Naive thymus-derived CD4-positive, alpha-beta T cell (primary cell): ENCODE data around the gene ME2. TPM values are rescaled to one million over a fixed set of nuclear protein-coding genes. Genes with fewer than 3 reads are reported as not detected.
A peak's percentile ranks its signal among the peaks of the same experiment; 100 is the strongest.

Experiments used
- ATAC-seq: fragments of 150-1000 bp; cut with Tn5 transposase; 2 replicates; pipeline ENCODE4 v1.10.0; 2021; ENCODE audit warnings: mild to moderate bottlenecking, moderate library complexity
- CTCF ChIA-PET: fragments of 350-600 bp; sonication (Branson Sonifier 250); formaldehyde crosslinking; loops from one replicate; lab custom pipeline; 2021; ENCODE audit warnings: antibody characterized with exemption; lab: Charles Lee
- POLR2A ChIA-PET: fragments of 350-600 bp; sonication (Branson Sonifier 250); formaldehyde crosslinking; loops from one replicate; lab custom pipeline; 2021; ENCODE audit warnings: antibody characterized with exemption, inconsistent platforms; lab: Charles Lee
- DNase-seq, 9 donors: peaks; one replicate each; pipeline versions ENCODE4 v3.0.0 to v3.0.0-alpha.2; 2020 to 2022; ENCODE audit warnings: mixed read lengths in 1 of 9
- H3K27ac ChIP-seq: one replicate; pipeline ENCODE4 v1.7.0; 2013; ENCODE audit warnings: mild to moderate bottlenecking, low read depth, low read length, moderate library complexity
- H3K27me3 ChIP-seq, 2 donors: one replicate each; pipeline ENCODE4 v1.7.0; 2013; ENCODE audit warnings: low read length in 2 of 2, mild to moderate bottlenecking in 2 of 2, moderate library complexity in 2 of 2; ENCODE audit not compliant: control insufficient read depth in 2 of 2, insufficient read depth in 2 of 2
- H3K36me3 ChIP-seq, 3 experiments: 1 replicate in 2 of 3; 2 replicates in 1 of 3; pipeline ENCODE4 v1.7.0; 2013; ENCODE audit warnings: low read length in 3 of 3, mild to moderate bottlenecking in 3 of 3, moderate library complexity in 1 of 3; ENCODE audit not compliant: insufficient read depth in 3 of 3, control insufficient read depth in 2 of 3
- H3K4me1 ChIP-seq, 2 donors: one replicate each; pipeline ENCODE4 v1.7.0; 2013; ENCODE audit warnings: low read length in 2 of 2, mild to moderate bottlenecking in 2 of 2, moderate library complexity in 1 of 2; ENCODE audit not compliant: control insufficient read depth in 2 of 2, insufficient read depth in 2 of 2
- H3K4me3 ChIP-seq: 2 replicates; pipeline ENCODE4 v1.7.0; 2013; ENCODE audit warnings: mild to moderate bottlenecking, low read length
- H3K9me3 ChIP-seq, 3 experiments: 1 replicate in 2 of 3; 2 replicates in 1 of 3; pipeline ENCODE4 v1.7.0; 2013; ENCODE audit warnings: low read length in 3 of 3; ENCODE audit not compliant: control insufficient read depth in 2 of 3
- H3K27ac Mint-ChIP-seq, 9 donors: one replicate each; pipeline ENCODE4 v1.8.0; 2020 to 2022; ENCODE audit warnings: mixed read lengths in 9 of 9, mild to moderate bottlenecking in 8 of 9, moderate library complexity in 5 of 9, inconsistent platforms in 2 of 9
- H3K27me3 Mint-ChIP-seq, 5 donors: one replicate each; pipeline ENCODE4 v1.8.0; 2021 to 2022; ENCODE audit warnings: mixed read lengths in 5 of 5, mild to moderate bottlenecking in 1 of 5
- H3K36me3 Mint-ChIP-seq, 5 donors: one replicate each; pipeline ENCODE4 v1.8.0; 2020 to 2022; ENCODE audit warnings: mixed read lengths in 5 of 5, mild to moderate bottlenecking in 3 of 5, inconsistent platforms in 1 of 5
- H3K4me1 Mint-ChIP-seq, 7 donors: one replicate each; pipeline ENCODE4 v1.8.0; 2020 to 2022; ENCODE audit warnings: mixed read lengths in 7 of 7, mild to moderate bottlenecking in 3 of 7, inconsistent platforms in 1 of 7
- H3K4me3 Mint-ChIP-seq, 10 donors: one replicate each; pipeline ENCODE4 v1.8.0; 2020 to 2022; ENCODE audit warnings: mild to moderate bottlenecking in 10 of 10, mixed read lengths in 10 of 10, moderate library complexity in 6 of 10, inconsistent platforms in 2 of 10
- H3K9me3 Mint-ChIP-seq, 11 donors: one replicate each; pipeline ENCODE4 v1.8.0; 2020 to 2022; ENCODE audit warnings: mixed read lengths in 11 of 11, mild to moderate bottlenecking in 4 of 11, inconsistent platforms in 1 of 11, moderate library complexity in 1 of 11
- intact Hi-C, 2 donors: fragments of 100-400 bp; cut with micrococcal nuclease; formaldehyde crosslinking; loops; one replicate each; pipeline ENCODE4 v1.15.1; 2023
- polyA plus RNA-seq, 2 donors: library from polyadenylated mRNA; unstranded; fragments of 300-500 nt; fragmentation: Illumina TruSeq; gene quantifications; one replicate each; pipeline ENCODE4 v1.2.3, GENCODE V29; 2021
- total RNA-seq, 6 experiments: library from RNA in 5 of 6; stranded (reverse) in 5 of 6; gene quantifications; 1 replicate in 5 of 6; 2 replicates in 1 of 6; pipeline ENCODE4 v1.2.3 and lab custom pipeline; 2021 to 2026

The ME2 gene
- total and polyA plus RNA-seq, 7 experiments from 2014 or later: 29.4 to 84.7 (median 43.7) TPM

DNA sequence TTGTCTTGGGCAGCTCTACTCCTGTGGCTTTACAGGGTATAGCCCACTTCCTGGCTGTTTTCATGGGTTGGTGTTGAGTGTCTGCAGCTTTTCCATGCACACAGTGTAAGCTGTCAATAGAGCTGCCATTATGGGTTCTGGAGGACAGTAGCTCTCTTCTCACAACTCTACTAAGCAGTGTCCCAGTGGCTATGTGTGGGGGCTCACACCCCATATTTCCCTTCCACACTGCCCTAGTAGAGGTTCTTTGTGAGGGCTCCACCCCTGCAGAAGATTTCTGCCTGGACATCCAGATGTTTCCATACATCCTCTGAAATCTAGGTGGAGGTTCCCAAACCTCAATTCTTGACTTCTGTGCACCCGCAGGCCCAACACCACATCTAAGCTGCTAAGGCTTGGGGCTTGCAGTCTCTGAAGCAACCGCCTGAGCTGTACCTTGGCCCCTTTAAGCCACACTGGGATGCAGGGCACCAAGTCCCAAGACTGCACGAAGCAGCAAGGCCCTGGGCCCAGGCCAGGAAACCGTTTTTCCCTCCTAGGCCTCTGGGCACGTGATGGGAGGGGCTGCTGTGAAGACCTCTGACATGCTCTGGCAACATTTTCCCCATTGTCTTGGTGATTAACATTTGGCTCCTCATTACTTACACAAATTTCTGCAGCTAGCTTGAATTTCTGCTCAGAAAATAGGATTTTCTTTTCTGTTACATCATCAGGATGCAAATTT lies 98.3 kb downstream of the ME2 start:
- Mint-ChIP-seq H3K9me3 (peaks cover 0 to 26% (median 2%) of the 10 kb centered on the region in 11 donors), H3K27ac (no peak overlapping the region), H3K27me3 (no peaks in the 10 kb centered on the region), H3K4me3 (no peak overlapping the region), H3K4me1 (peaks cover 2 to 27% (median 17%) of the 10 kb centered on the region in 7 donors), H3K36me3 (peaks cover 28 to 59% (median 55%) of the 10 kb centered on the region in 5 donors)
- Histone ChIP-seq H3K36me3 (peaks cover 0 to 37% (median 4%) of the 10 kb centered on the region in 3 experiments), H3K27ac (no peak overlapping the region), H3K9me3 (peaks cover 0 to 7% (median 0%) of the 10 kb centered on the region in 3 experiments), H3K4me1 (no peaks in the 10 kb centered on the region), H3K27me3 (no peaks in the 10 kb centered on the region), H3K4me3 (no peak overlapping the region)
- ATAC-seq: no peak
- no peak for DNase-seq
- ChIA-PET POLR2A (interaction anchor here (1.0 kb wide), 1 partner anchor 9 kb away, joined by 3 read pairs; the partner anchor contains the start of gene ELAC1), CTCF (no interaction called here)
- intact Hi-C loops: no loop called here

DNA sequence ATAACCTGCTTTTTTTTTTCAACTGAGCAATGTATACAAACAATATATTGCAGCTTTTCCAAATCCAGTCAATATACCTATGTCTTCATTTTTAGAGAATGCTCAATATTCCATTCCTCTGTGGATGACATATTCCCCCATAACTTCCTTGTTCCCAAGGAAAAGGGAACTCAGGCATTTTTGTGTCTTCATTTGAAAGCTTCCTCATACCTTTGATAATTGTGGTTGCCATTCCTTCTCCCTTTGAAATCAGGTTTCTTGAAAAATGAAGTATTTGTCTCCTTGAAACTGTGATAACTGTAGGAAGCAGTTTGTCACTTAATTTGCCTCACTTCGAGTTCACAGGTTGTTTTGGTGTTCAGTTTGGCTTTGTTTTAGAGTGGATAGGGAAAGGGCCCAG lies 102.5 kb downstream of the ME2 start:
- Histone ChIP-seq H3K4me1 (no peaks in the 10 kb centered on the region), H3K4me3 (no peak overlapping the region), H3K27ac (no peak overlapping the region), H3K27me3 (no peaks in the 10 kb centered on the region), H3K9me3 (peaks cover 0 to 7% (median 0%) of the 10 kb centered on the region in 3 experiments), H3K36me3 (peaks cover 0 to 45% (median 0%) of the 10 kb centered on the region in 3 experiments)
- peaks cover 14 to 56% (median 34%) of the 10 kb centered on the region in 5 donors for H3K36me3 Mint-ChIP-seq
- H3K27me3 Mint-ChIP-seq: no peaks in the 10 kb centered on the region
- H3K4me1 Mint-ChIP-seq: peaks cover 0 to 14% (median 8%) of the 10 kb centered on the region in 7 donors
- ATAC-seq (no peak), DNase-seq (no peak)
- H3K4me3 Mint-ChIP-seq: no peak overlapping the region
- POLR2A ChIA-PET: no interaction called here
- peak overlapping the region in 1 of 9 donors; percentile 49 for H3K27ac Mint-ChIP-seq
- CTCF ChIA-PET: no interaction called here
- peaks cover 0 to 18% (median 2%) of the 10 kb centered on the region in 11 donors for H3K9me3 Mint-ChIP-seq
- intact Hi-C loops: loop anchor here in 1 of 2 donors (5.0 kb wide), 1 partner anchor 71 kb away; no protein-coding TSS in a partner anchor

DNA sequence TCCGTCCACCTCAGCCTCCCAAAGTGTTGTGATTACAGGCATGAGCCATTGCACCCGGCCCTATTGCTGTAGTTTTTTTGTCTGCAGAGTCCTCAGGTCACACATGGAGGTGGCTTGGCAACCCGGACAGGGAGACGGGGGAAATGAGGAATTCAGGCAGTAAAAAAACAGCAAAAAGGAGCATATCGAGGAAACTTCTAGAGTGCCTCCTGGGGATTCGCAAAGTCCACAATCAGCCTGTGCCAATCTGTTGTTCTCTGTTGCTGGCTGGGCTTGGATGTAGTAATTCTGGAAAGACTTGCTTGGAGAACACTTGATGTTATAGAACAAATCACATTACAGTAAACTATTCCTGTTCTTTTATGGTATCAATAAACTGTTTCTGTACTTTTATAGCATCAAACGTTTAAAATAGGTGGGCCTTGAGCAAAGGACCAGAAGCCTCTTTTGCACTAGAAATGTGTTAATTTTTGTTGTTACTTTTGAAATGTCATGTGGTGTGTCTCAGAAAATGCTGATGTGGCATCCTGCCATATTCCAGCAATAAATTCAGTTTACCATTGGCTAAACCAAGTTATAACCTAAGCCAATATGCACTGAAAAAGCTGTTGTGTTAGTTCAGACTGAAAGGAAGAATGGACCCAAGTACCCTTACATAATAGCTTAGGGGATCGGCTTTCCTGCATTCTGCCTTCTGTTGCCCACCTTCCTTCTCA lies 103.3 kb downstream of the ME2 start:
- ChIA-PET POLR2A (no interaction called here), CTCF (interaction anchor here (1.4 kb wide), 1 partner anchor 69 kb away, joined by 9 read pairs; no protein-coding TSS in a partner anchor)
- Mint-ChIP-seq H3K36me3 (peaks cover 14 to 55% (median 26%) of the 10 kb centered on the region in 5 donors), H3K9me3 (peaks cover 0 to 11% (median 1%) of the 10 kb centered on the region in 11 donors), H3K4me3 (no peak overlapping the region), H3K27me3 (no peaks in the 10 kb centered on the region), H3K4me1 (peaks cover 0 to 14% (median 8%) of the 10 kb centered on the region in 7 donors), H3K27ac (no peak overlapping the region)
- no peak overlapping the region for H3K27ac ChIP-seq
- peaks cover 0 to 3% (median 0%) of the 10 kb centered on the region in 3 experiments for H3K9me3 ChIP-seq
- intact Hi-C loops: loop anchor here in 1 of 2 donors (5.0 kb wide), 1 partner anchor 70 kb away; no protein-coding TSS in a partner anchor
- H3K27me3 ChIP-seq: no peaks in the 10 kb centered on the region
- H3K4me1 ChIP-seq: no peaks in the 10 kb centered on the region
- DNase-seq (no peak), ATAC-seq (no peak)
- no peak overlapping the region for H3K4me3 ChIP-seq
- H3K36me3 ChIP-seq: peaks cover 0 to 44% (median 0%) of the 10 kb centered on the region in 3 experiments

DNA sequence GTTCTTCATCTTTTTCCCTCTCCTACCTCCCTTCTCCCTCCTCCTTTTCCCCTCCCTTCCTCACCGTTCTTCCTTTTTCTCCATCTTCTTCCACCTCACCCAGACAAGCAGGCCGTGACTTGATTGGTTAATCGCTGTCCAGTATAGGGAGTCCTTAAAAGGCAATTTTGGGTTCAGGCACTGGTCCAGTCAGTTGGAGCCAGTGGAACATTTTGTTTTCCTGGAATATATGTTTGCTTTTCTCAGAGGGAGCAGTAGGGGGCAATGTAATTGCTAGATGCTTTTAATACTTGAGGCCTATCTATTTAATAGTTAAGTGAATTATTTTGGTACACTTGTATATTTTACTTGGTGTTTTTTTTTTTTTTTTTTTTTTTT lies 103.9 kb downstream of the ME2 start:
- no peak overlapping the region for H3K4me3 Mint-ChIP-seq
- no peaks in the 10 kb centered on the region for H3K9me3 ChIP-seq
- H3K27me3 Mint-ChIP-seq: no peaks in the 10 kb centered on the region
- H3K27me3 ChIP-seq: no peaks in the 10 kb centered on the region
- peaks cover 0 to 8% (median 0%) of the 10 kb centered on the region in 11 donors for H3K9me3 Mint-ChIP-seq
- CTCF ChIA-PET: interaction anchor here (1.4 kb wide), 1 partner anchor 69 kb away, joined by 9 read pairs; no protein-coding TSS in a partner anchor
- no peak for DNase-seq
- intact Hi-C loops: loop anchor here in 1 of 2 donors (5.0 kb wide), 1 partner anchor 70 kb away; no protein-coding TSS in a partner anchor
- H3K4me1 Mint-ChIP-seq: peaks cover 0 to 14% (median 8%) of the 10 kb centered on the region in 7 donors
- H3K4me1 ChIP-seq: no peaks in the 10 kb centered on the region
- H3K27ac Mint-ChIP-seq: no peak overlapping the region
- peaks cover 10 to 53% (median 24%) of the 10 kb centered on the region in 5 donors for H3K36me3 Mint-ChIP-seq
- peaks cover 0 to 41% (median 0%) of the 10 kb centered on the region in 3 experiments for H3K36me3 ChIP-seq
- H3K27ac ChIP-seq: no peak overlapping the region
- POLR2A ChIA-PET: no interaction called here
- ATAC-seq: no peak
- no peak overlapping the region for H3K4me3 ChIP-seq

DNA sequence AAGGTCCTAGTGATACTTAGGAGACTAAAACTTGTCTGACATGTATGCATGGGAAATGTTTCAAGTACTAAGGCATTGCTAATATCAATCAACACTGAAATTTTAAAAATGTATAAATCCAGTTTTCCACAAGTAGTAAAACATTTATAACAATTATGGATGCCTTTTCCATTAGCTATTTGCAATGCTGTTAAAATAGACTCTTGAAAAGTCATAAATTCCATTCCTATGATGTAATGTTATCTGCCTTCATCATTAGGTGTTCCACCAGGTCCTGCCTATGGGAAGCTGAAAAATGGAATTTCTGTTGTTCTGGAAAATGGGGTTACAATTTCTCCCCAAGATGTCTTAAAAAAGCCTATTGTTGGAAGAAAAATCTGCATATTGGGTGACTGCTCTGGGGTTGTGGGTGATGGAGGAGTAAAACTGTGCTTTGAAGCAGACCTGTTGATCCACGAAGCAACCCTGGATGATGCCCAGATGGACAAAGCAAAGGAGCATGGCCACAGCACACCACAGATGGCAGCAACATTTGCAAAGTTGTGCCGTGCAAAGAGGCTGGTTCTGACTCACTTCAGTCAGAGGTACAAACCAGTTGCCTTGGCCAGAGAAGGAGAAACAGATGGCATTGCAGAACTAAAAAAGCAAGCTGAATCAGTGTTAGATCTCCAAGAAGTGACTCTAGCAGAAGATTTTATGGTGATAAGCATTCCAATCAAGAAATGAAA lies 107.6 kb downstream of the ME2 start:
- Histone ChIP-seq H3K4me1 (no peaks in the 10 kb centered on the region), H3K36me3 (peaks cover 0 to 24% (median 0%) of the 10 kb centered on the region in 3 experiments), H3K27me3 (no peaks in the 10 kb centered on the region), H3K27ac (no peak overlapping the region), H3K4me3 (no peak overlapping the region), H3K9me3 (no peaks in the 10 kb centered on the region)
- POLR2A ChIA-PET: no interaction called here
- Mint-ChIP-seq H3K36me3 (peaks cover 0 to 43% (median 11%) of the 10 kb centered on the region in 5 donors), H3K4me1 (peaks cover 0 to 5% (median 2%) of the 10 kb centered on the region in 7 donors), H3K4me3 (no peak overlapping the region), H3K27me3 (no peaks in the 10 kb centered on the region), H3K9me3 (no peaks in the 10 kb centered on the region), H3K27ac (peak overlapping the region in 1 of 9 donors; percentile 66)
- CTCF ChIA-PET: no interaction called here
- ATAC-seq (no peak), DNase-seq (no peak)
- intact Hi-C loops: no loop called here

DNA sequence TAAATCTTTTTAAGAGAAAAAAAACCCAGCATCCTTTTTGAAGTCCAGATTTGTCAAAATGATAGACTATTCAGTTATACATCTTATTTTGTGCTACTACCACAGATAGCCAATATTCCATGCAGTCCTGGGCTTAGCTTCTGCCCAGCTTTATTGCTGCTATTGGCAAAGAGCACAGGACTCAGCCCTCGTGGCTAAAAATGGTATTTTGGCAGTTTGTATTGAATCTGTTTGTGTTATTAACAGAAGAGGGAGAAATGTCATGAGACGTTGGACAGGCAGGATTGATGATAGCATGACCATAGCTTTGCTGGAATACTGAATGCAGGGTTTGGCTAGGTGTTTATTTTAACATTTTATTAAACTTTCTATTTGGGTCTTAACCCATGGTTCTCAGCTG lies 108.3 kb downstream of the ME2 start:
- Mint-ChIP-seq H3K4me1 (peaks cover 0 to 4% (median 0%) of the 10 kb centered on the region in 7 donors), H3K27ac (no peak overlapping the region), H3K4me3 (no peak overlapping the region), H3K36me3 (peaks cover 0 to 49% (median 11%) of the 10 kb centered on the region in 5 donors), H3K27me3 (no peaks in the 10 kb centered on the region), H3K9me3 (no peaks in the 10 kb centered on the region)
- Histone ChIP-seq H3K9me3 (no peaks in the 10 kb centered on the region), H3K4me1 (no peaks in the 10 kb centered on the region), H3K36me3 (peaks cover 0 to 24% (median 0%) of the 10 kb centered on the region in 3 experiments), H3K27ac (no peak overlapping the region), H3K4me3 (no peak overlapping the region), H3K27me3 (no peaks in the 10 kb centered on the region)
- intact Hi-C loops: no loop called here
- CTCF ChIA-PET: no interaction called here
- ATAC-seq: no peak
- POLR2A ChIA-PET: no interaction called here
- DNase-seq: no peak
